Endothelial cell of umbilical vein (primary cell): Measurements from ENCODE around the gene XYLT1. TPM values are rescaled to one million over a fixed set of nuclear protein-coding genes. Genes with fewer than 3 reads are reported as not detected.

Source experiments
- BruUV-seq: library from RNA; stranded (reverse); fragments of 400-500 nt; replicated peaks from 2 replicates; lab custom pipeline; 2021; lab: Mats Ljungman, UMichigan
- CTCF ChIA-PET: fragments of 300-600, 350-600 bp; sonication (Branson Sonifier 250); formaldehyde crosslinking; loops from one replicate; lab custom pipeline; 2021; ENCODE audit warnings: antibody characterized with exemption, inconsistent platforms; lab: Charles Lee
- POLR2A ChIA-PET: fragments of 300-600, 350-600 bp; sonication (Branson Sonifier 250); formaldehyde crosslinking; loops from one replicate; lab custom pipeline; 2021; ENCODE audit warnings: antibody characterized with exemption, inconsistent platforms; lab: Charles Lee
- DNase-seq: peaks from one replicate; pipeline ENCODE4 v3.0.0-alpha.2; 2011; ENCODE audit warnings: low read depth, low spot score
- FAIRE-seq: peaks from 2 replicates; lab custom pipeline; 2011; peaks lifted over from hg19 to GRCh38; lab: Jason Lieb, UNC
- H2AFZ ChIP-seq: 2 replicates; pipeline ENCODE4 v1.6.0; 2012; ENCODE audit warnings: low read depth, low read length, control low read depth, inconsistent platforms
- H3K27ac ChIP-seq: 2 replicates; pipeline ENCODE4 v1.5.1; 2011; ENCODE audit warnings: low read depth, mild to moderate bottlenecking, control low read depth, low read length, moderate library complexity; ENCODE audit not compliant: insufficient read depth
- H3K27me3 ChIP-seq, 2 experiments: 2 replicates each; pipeline versions ENCODE4 v1.6.0 to v1.6.1; 2011; ENCODE audit warnings: low read length in 2 of 2, mixed read lengths in 1 of 2; ENCODE audit not compliant: control insufficient read depth in 2 of 2, insufficient read depth in 2 of 2
- H3K36me3 ChIP-seq, 2 experiments: 2 replicates in 1 of 2; 3 replicates in 1 of 2; pipeline ENCODE4 v1.5.1; 2011; ENCODE audit warnings: low read length in 2 of 2, mild to moderate bottlenecking in 1 of 2, moderate library complexity in 1 of 2; ENCODE audit not compliant: control insufficient read depth in 2 of 2, insufficient read depth in 2 of 2; ENCODE audit errors: extremely low read depth in 1 of 2
- H3K4me1 ChIP-seq: 3 replicates; pipeline ENCODE4 v1.5.1; 2011; ENCODE audit warnings: mild to moderate bottlenecking, low read length; ENCODE audit not compliant: control insufficient read depth, insufficient read depth; ENCODE audit errors: extremely low read depth
- H3K4me2 ChIP-seq: 2 replicates; pipeline ENCODE4 v1.6.1; 2011; ENCODE audit warnings: low read length, control low read depth, mixed read lengths; ENCODE audit not compliant: insufficient read depth
- H3K4me3 ChIP-seq, 3 experiments: fragments of 200-600 bp in 1 of 3; sonication (generic), shearing (Covaris generic) in 1 of 3; replicated peaks in 1 of 3; 2 replicates each; pipeline ENCODE4 v1.5.1; 2011 to 2016; ENCODE audit warnings: control low read depth in 3 of 3, low read length in 3 of 3, mild to moderate bottlenecking in 2 of 3, inconsistent platforms in 1 of 3, low read depth in 1 of 3, moderate library complexity in 1 of 3; ENCODE audit not compliant: insufficient read depth in 1 of 3
- H3K79me2 ChIP-seq: 2 replicates; pipeline ENCODE4 v1.6.0; 2012; ENCODE audit warnings: low read length, inconsistent platforms; ENCODE audit not compliant: control insufficient read depth, insufficient read depth
- H3K9ac ChIP-seq: replicated peaks from 2 replicates; pipeline ENCODE3; 2011; ENCODE audit warnings: low read length, control low read depth; ENCODE audit not compliant: insufficient read depth; ENCODE audit errors: extremely low read depth
- H3K9me1 ChIP-seq: replicated peaks from 3 replicates; pipeline ENCODE4 v1.6.0; 2011; ENCODE audit warnings: mild to moderate bottlenecking, low read length; ENCODE audit not compliant: control insufficient read depth, insufficient read depth; ENCODE audit errors: extremely low read depth
- H3K9me3 ChIP-seq: replicated peaks from 2 replicates; pipeline ENCODE4 v1.5.1; 2012; ENCODE audit warnings: low read length, inconsistent platforms; ENCODE audit not compliant: control insufficient read depth, insufficient read depth
- H4K20me1 ChIP-seq: replicated peaks from 2 replicates; pipeline ENCODE3; 2011; ENCODE audit warnings: mild to moderate bottlenecking, low read length; ENCODE audit not compliant: control insufficient read depth, insufficient read depth; ENCODE audit errors: extremely low read depth
- CTCF ChIP-seq, 2 donors: IDR thresholded peaks; 1 replicate in 1 of 2; 2 replicates in 1 of 2; pipeline ENCODE4 v1.5.1; 2011; ENCODE audit warnings: low read length in 2 of 2, mild to moderate bottlenecking in 2 of 2, moderate library complexity in 2 of 2, control low read depth in 1 of 2, inconsistent platforms in 1 of 2, low read depth in 1 of 2; ENCODE audit not compliant: insufficient read depth in 1 of 2; ENCODE audit errors: extremely low read depth in 1 of 2
- EZH2 ChIP-seq: IDR thresholded peaks from 2 replicates; pipeline ENCODE4 v1.6.1; 2012; ENCODE audit warnings: borderline replicate concordance, low read depth, mild to moderate bottlenecking, moderate library complexity, low read length, inconsistent platforms; ENCODE audit not compliant: severe bottlenecking
- FOS ChIP-seq: IDR thresholded peaks from 2 replicates; pipeline ENCODE4 v1.6.1; 2011; ENCODE audit warnings: mild to moderate bottlenecking, low read length, moderate library complexity, borderline replicate concordance; ENCODE audit not compliant: insufficient read depth
- GATA2 ChIP-seq: IDR thresholded peaks from 2 replicates; pipeline ENCODE4 v1.7.0; 2011; ENCODE audit warnings: low read depth, mild to moderate bottlenecking, moderate library complexity, mixed read lengths, low read length; ENCODE audit not compliant: insufficient read length, insufficient read depth
- JUN ChIP-seq: IDR thresholded peaks from 2 replicates; pipeline ENCODE4 v1.6.1; 2011; ENCODE audit warnings: borderline replicate concordance, low read depth; ENCODE audit not compliant: insufficient read length, insufficient read depth
- MAX ChIP-seq: IDR thresholded peaks from 2 replicates; pipeline ENCODE4 v1.6.1; 2011; ENCODE audit not compliant: insufficient read depth, insufficient read length
- MYC ChIP-seq: IDR thresholded peaks from one replicate; pipeline ENCODE4 v1.6.1; 2011; ENCODE audit warnings: mild to moderate bottlenecking, low read depth, low read length
- POLR2A ChIP-seq: IDR thresholded peaks from 2 replicates; pipeline ENCODE4 v1.6.1; 2012; ENCODE audit warnings: low read depth, mild to moderate bottlenecking, control low read depth, low read length
- POLR2AphosphoS5 ChIP-seq: IDR thresholded peaks from 2 replicates; pipeline ENCODE4 v1.6.1; 2012; ENCODE audit warnings: low read depth, mild to moderate bottlenecking, control low read depth, low read length, moderate library complexity; ENCODE audit not compliant: insufficient read depth
- dilution Hi-C: fragments of 300-500 bp; cut with MboI; formaldehyde crosslinking; loops from one replicate; pipeline ENCODE4 v1.15.0; 2019; ENCODE audit warnings: low sequenced_read_pairs; ENCODE audit not compliant: extremely low pct_ligation_motif_present
- intact Hi-C: fragments of 100-400 bp; cut with micrococcal nuclease; formaldehyde crosslinking; loops from one replicate; pipeline ENCODE4 v1.10.0; 2022
- polyA plus RNA-seq, 4 experiments: library from polyadenylated mRNA; depleted of rRNA in 3 of 4; stranded (reverse) in 3 of 4; unstranded in 1 of 4; fragments of >200 nt; gene quantifications; 2 replicates each; pipeline versions ENCODE4 v1.2.1 to v1.2.3, GENCODE V29; 2011 to 2012; ENCODE audit warnings: missing spikeins in 1 of 4
- total RNA-seq: library from RNA; stranded (reverse); gene quantifications from 2 replicates; pipeline ENCODE4 v1.2.3, GENCODE V29; 2021

The XYLT1 gene
- total and polyA plus RNA-seq, 2 donors (not counting 3 experiments of a cell fraction or from before 2014, with no cell fraction given) = 0.63 to 2.9 TPM

GRCh38 chr16:17151335-17151734, 319.4 kb downstream of the XYLT1 start:
- no peak overlapping the region for H3K4me3 ChIP-seq
- H3K27me3 ChIP-seq = no peaks in the 10 kb centered on the region
- DNase-seq (no peak), FAIRE-seq (no peak)
- H3K4me2 ChIP-seq = no peak overlapping the region
- no peak overlapping the region for H3K9ac ChIP-seq
- no peak overlapping the region for H3K27ac ChIP-seq
- no peaks in the 10 kb centered on the region for H3K9me3 ChIP-seq
- no peaks in the 10 kb centered on the region for H4K20me1 ChIP-seq
- dilution Hi-C loops = no loop called here
- H3K79me2 ChIP-seq = no peaks in the 10 kb centered on the region
- intact Hi-C loops = no loop called here
- ChIA-PET POLR2A (no interaction called here), CTCF (no interaction called here)
- no peaks in the 10 kb centered on the region for H3K36me3 ChIP-seq
- no peaks in the 10 kb centered on the region for H3K4me1 ChIP-seq
- no peak overlapping the region for H2AFZ ChIP-seq
- no peaks in the 10 kb centered on the region for H3K9me1 ChIP-seq
- TF ChIP-seq GATA2 (no peak), MYC (no peak), MAX (no peak), POLR2A (no peak), POLR2AphosphoS5 (no peak), EZH2 (no peak), CTCF (IDR thresholded peaks at IDR 0.05; ENCODE audit: extremely low read depth in 1 of 2, insufficient read depth in 1 of 2, low read depth in 1 of 2, low read length in 2 of 2) (no peak), FOS (no peak), JUN (no peak)
- BruUV-seq = no TSS peak
